CD4-positive, alpha-beta T cell treated with Interleukin-15 for 1 hour (primary cell): ENCODE measurements around the gene SLC2A8.
A peak's percentile ranks its signal among the peaks of the same experiment; 100 is the strongest.

ENCODE experiments used
- DNase-seq: peaks from one replicate; pipeline ENCODE4 v3.0.0-alpha.2; 2020

The SLC2A8 gene

GRCh38 chr9:127384016-127384730 lies 12.8 kb upstream of the SLC2A8 start:
- no peak for DNase-seq

GRCh38 chr9:127384901-127385300 lies 12.1 kb upstream of the SLC2A8 start:
- DNase-seq = no peak

- DNase-seq = no peak
Measured at GRCh38 chr9:127386249-127386648, 10.7 kb upstream of the SLC2A8 start.

- DNase-seq = no peak
Measured at GRCh38 chr9:127386981-127387380, 10.0 kb upstream of the SLC2A8 start.

- DNase-seq = peak; percentile 78
Measured at GRCh38 chr9:127388037-127388855, 8.7 kb upstream of the SLC2A8 start.

- DNase-seq = no peak
Measured at GRCh38 chr9:127388856-127389238, 8.1 kb upstream of the SLC2A8 start.

- no peak for DNase-seq
Measured at GRCh38 chr9:127389381-127390247, 7.4 kb upstream of the SLC2A8 start.

- no peak for DNase-seq
Measured at GRCh38 chr9:127390248-127390545, 6.8 kb upstream of the SLC2A8 start.

- DNase-seq = no peak
Measured at GRCh38 chr9:127390563-127390962, 6.4 kb upstream of the SLC2A8 start.

GRCh38 chr9:127392166-127392565 lies 4.8 kb upstream of the SLC2A8 start:
- DNase-seq = no peak

GRCh38 chr9:127392976-127393375 lies 4.0 kb upstream of the SLC2A8 start:
- no peak for DNase-seq

- DNase-seq = no peak
Measured at GRCh38 chr9:127393645-127394044, 3.3 kb upstream of the SLC2A8 start.

- no peak for DNase-seq
Measured at GRCh38 chr9:127395497-127396252, 1.3 kb upstream of the SLC2A8 start.

GRCh38 chr9:127396253-127396807 lies 639 bp upstream of the SLC2A8 start:
- DNase-seq = no peak

- no peak for DNase-seq
Measured at GRCh38 chr9:127397646-127398274, 791 bp downstream of the SLC2A8 start.

GRCh38 chr9:127398275-127398647 lies 1.3 kb downstream of the SLC2A8 start:
- DNase-seq = no peak

GRCh38 chr9:127398715-127399400 lies 1.9 kb downstream of the SLC2A8 start:
- no peak for DNase-seq

GRCh38 chr9:127399736-127400269 lies 2.8 kb downstream of the SLC2A8 start:
- no peak for DNase-seq

- no peak for DNase-seq
Measured at GRCh38 chr9:127402401-127403090, 5.6 kb downstream of the SLC2A8 start.

GRCh38 chr9:127403507-127404192 lies 6.7 kb downstream of the SLC2A8 start:
- no peak for DNase-seq
